Stimulated activated effector memory CD8-positive, alpha-beta T cell treated with anti-CD3 and anti-CD28 coated beads, Interleukin-12 subunit alpha, Interleukin-12 subunit beta, amount 100 ng/mL, for 72 hours (primary cell): ENCODE measurements around the gene DYNLT2.
"Not testable (repeated sequence)": the region's sequence is repeated elsewhere in the genome, so short reads cannot be mapped to it uniquely, and the experiment has no call there.

Experiments
- ATAC-seq: fragments of 150-1000 bp; cut with Tn5 transposase; 2 replicates; pipeline ENCODE4 v1.10.0; 2021
- DNase-seq, 2 donors: peaks; one replicate each; pipeline ENCODE4 v3.0.0; 2021 to 2022; ENCODE audit warnings: low spot score in 2 of 2
- H3K27ac Mint-ChIP-seq: one replicate; pipeline ENCODE4 v1.8.0; 2022; ENCODE audit warnings: mild to moderate bottlenecking, mixed read lengths
- H3K36me3 Mint-ChIP-seq: one replicate; pipeline ENCODE4 v1.8.0; 2022; ENCODE audit warnings: mild to moderate bottlenecking, mixed read lengths
- H3K4me1 Mint-ChIP-seq: one replicate; pipeline ENCODE4 v1.8.0; 2022; ENCODE audit warnings: mixed read lengths
- H3K4me3 Mint-ChIP-seq: one replicate; pipeline ENCODE4 v1.8.0; 2022; ENCODE audit warnings: mild to moderate bottlenecking, mixed read lengths
- H3K9me3 Mint-ChIP-seq: one replicate; pipeline ENCODE4 v1.8.0; 2022; ENCODE audit warnings: mixed read lengths

DYNLT2 gene

DNA sequence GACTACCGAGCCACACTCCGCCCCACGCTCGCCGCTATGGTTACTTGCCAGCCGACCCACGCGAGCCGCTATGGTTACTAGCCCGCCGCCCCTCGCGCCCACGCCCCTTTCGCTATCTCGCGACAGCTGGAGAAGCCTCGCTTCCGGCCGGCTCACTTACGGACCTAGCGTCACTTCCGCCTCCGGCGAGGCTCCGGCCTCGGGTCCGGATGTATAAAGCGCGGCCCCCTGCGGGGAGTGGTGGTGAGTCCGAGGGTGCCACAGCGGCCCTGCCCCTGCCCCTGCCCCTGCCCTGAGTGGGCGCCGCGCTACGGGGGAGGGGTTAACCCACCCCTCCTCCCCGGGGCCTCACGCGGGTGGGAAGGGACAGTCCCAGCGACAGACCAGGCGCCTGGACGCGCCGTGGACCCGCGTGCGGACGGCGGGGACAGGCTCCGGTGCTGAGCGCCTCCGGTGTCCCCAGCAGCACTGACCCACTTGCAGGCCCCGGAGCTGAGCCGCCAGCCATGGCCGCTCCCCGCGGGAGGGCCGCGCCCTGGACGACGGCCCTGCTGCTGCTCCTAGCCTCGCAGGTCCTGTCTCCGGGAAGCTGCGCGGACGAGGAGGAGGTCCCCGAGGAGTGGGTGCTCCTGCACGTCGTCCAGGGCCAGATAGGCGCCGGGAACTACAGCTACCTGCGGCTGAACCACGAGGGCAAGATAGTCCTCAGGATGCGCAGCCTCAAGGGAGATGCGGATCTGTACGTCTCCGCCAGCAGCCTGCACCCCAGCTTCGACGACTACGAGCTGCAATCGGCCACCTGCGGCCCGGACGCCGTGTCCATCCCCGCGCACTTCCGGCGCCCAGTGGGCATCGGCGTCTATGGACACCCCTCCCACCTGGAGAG lies 49.2 kb downstream of the DYNLT2 start, which contains the start of the genes C6orf120 and WDR27:
Gene C6orf120 (plus strand): TSS at position 173 of the 886 bp plus-strand sequence. CDS start 334 bp downstream, at position 507.
Gene WDR27 (minus strand): TSS at position 76 of the 886 bp plus-strand sequence. CDS start 13,024 bp downstream, outside the sequence.
- peak; percentile 95 for ATAC-seq
- H3K4me3 Mint-ChIP-seq: peak within 1 kb of the TSS; percentile 84
- peaks cover 25% of the 10 kb centered on the region for H3K4me1 Mint-ChIP-seq
- H3K9me3 Mint-ChIP-seq: no peaks in the 10 kb centered on the region
- DNase-seq: peak; percentile 97 to 98
- H3K36me3 Mint-ChIP-seq: peaks cover 53% of the 10 kb centered on the region
- peak within 1 kb of the TSS; percentile 91 for H3K27ac Mint-ChIP-seq

DNA sequence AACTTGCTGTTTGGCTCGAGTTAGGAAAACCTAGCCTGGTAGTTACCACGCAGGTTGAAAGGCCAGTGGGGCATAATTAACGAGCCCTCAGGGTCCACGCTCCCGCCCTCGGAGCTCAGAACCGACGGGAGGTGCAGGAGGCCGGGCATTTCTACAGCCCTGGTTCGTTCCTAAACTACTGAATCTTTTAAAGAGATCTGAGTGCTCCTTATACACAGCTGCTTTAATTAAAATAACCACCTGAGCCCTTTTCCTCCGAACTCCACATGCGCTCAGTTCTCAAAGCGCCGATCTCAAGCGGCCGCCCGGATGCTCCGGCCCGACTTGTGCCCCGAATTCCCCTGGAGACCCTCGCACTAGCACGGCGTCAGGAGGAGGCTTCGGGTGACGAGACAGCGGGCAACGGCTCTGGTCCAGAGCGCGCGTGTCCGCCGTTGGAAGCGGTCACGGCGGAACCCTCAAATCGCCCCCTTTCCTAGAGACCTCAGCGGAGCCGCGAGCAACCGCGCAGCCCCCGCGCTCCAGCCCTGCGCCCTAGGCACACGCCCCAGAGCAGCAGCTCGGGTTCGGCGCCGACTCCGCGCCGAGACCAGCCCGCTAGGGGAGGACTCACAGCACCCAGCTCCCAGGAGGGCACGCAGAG lies 49.9 kb downstream of the DYNLT2 start:
- DNase-seq: no peak
- no peak for ATAC-seq
- Mint-ChIP-seq H3K36me3 (peaks cover 45% of the 10 kb centered on the region), H3K9me3 (no peaks in the 10 kb centered on the region), H3K4me1 (peaks cover 23% of the 10 kb centered on the region), H3K27ac (peak overlapping the region; percentile 91), H3K4me3 (peak overlapping the region; percentile 84)

- ATAC-seq (no peak), DNase-seq (no peak)
- peaks cover 19% of the 10 kb centered on the region for H3K4me1 Mint-ChIP-seq
- no peaks in the 10 kb centered on the region for H3K9me3 Mint-ChIP-seq
- H3K36me3 Mint-ChIP-seq: peaks cover 34% of the 10 kb centered on the region
- H3K4me3 Mint-ChIP-seq: peak overlapping the region; percentile 84
- H3K27ac Mint-ChIP-seq: no peak overlapping the region
Observed at GRCh38 chr6:169700296-169700695, 51.1 kb downstream of the DYNLT2 start.

- H3K9me3 Mint-ChIP-seq, H3K27ac Mint-ChIP-seq, DNase-seq, ATAC-seq, H3K36me3 Mint-ChIP-seq, H3K4me3 Mint-ChIP-seq: not testable (repeated sequence)
- H3K4me1 Mint-ChIP-seq: peaks cover 19% of the 10 kb centered on the region
Observed at GRCh38 chr6:169697115-169697514, 54.3 kb downstream of the DYNLT2 start.

DNA sequence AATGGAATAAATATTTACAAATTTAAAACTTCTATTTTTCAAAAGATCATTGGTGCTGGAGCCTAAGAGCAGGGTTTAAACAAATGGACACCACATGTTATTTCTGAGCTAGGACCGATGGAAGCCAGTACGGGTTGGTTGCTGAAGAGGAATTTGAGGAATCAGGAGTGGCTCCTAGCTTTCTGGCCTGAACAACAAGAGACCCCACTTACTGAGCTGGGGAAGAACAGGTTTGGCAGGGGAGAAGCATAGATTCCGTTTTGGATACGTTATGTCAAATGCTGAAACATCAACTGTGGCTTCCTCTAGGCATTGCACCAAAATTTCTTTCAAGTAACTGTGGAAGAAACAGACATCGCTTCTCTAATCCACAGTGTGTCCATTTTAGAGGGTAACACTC lies 56.2 kb downstream of the DYNLT2 start:
- Mint-ChIP-seq H3K4me3 (no peak overlapping the region), H3K27ac (no peak overlapping the region), H3K9me3 (peaks cover 4% of the 10 kb centered on the region), H3K36me3 (peaks cover 5% of the 10 kb centered on the region), H3K4me1 (peaks cover 19% of the 10 kb centered on the region)
- no peak for ATAC-seq
- DNase-seq: no peak

DNA sequence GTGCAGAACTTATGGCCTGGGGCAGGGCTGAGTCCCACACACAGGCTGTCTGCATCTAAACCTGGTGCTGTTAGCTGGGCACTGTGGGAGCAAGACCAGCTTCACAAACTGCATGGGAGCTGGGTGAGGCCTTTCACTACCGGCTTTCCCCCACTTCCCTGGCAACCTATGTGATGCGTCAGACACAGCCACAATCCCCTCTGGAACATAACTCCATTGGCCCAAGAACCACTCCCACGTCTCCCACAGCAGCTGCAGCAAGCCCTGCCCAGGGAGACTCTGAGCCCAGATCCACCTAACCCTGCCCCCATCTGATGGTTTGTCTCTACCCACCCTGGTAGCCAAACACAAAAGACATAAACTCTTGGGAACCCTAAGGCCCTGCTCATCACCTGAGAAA lies 58.9 kb downstream of the DYNLT2 start:
- ATAC-seq: no peak
- H3K9me3 Mint-ChIP-seq: peaks cover 4% of the 10 kb centered on the region
- H3K4me3 Mint-ChIP-seq: no peak overlapping the region
- peaks cover 1% of the 10 kb centered on the region for H3K4me1 Mint-ChIP-seq
- DNase-seq: no peak
- H3K36me3 Mint-ChIP-seq: peaks cover 9% of the 10 kb centered on the region
- H3K27ac Mint-ChIP-seq: no peak overlapping the region

DNA sequence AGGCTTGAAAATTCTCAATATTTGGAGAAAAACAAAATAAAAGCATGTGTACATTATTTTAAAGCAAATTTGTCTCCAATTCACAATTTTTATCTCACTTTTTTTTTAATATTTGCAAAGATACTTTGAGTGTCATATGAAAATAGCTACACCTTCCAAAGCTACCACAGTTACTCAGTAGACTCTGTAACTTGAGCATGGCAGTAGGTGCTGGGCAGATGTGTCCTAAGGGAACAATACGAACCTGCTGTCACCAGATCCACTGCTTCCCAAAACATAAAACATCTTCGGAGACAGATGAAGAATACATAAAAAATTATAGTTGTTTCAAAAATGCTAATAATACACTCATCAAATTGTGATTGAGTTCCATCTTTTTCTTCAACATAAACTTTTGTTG lies 60.1 kb downstream of the DYNLT2 start:
- no peak overlapping the region for H3K27ac Mint-ChIP-seq
- peaks cover 5% of the 10 kb centered on the region for H3K9me3 Mint-ChIP-seq
- no peaks in the 10 kb centered on the region for H3K4me1 Mint-ChIP-seq
- ATAC-seq (no peak), DNase-seq (no peak)
- H3K4me3 Mint-ChIP-seq: no peak overlapping the region
- H3K36me3 Mint-ChIP-seq: peaks cover 14% of the 10 kb centered on the region
